NCI-H748 treated with DMSO at 0.1 percent for 48 hours (cell line): ENCODE data around the gene TYSND1.
"Not testable (repeated sequence)": the region's sequence is repeated elsewhere in the genome, so short reads cannot be mapped to it uniquely, and the experiment has no call there.

Source experiments
- DNase-seq: peaks from one replicate; lab custom pipeline; 2025; lab: John Stamatoyannopoulos, UW

TYSND1 gene

DNA sequence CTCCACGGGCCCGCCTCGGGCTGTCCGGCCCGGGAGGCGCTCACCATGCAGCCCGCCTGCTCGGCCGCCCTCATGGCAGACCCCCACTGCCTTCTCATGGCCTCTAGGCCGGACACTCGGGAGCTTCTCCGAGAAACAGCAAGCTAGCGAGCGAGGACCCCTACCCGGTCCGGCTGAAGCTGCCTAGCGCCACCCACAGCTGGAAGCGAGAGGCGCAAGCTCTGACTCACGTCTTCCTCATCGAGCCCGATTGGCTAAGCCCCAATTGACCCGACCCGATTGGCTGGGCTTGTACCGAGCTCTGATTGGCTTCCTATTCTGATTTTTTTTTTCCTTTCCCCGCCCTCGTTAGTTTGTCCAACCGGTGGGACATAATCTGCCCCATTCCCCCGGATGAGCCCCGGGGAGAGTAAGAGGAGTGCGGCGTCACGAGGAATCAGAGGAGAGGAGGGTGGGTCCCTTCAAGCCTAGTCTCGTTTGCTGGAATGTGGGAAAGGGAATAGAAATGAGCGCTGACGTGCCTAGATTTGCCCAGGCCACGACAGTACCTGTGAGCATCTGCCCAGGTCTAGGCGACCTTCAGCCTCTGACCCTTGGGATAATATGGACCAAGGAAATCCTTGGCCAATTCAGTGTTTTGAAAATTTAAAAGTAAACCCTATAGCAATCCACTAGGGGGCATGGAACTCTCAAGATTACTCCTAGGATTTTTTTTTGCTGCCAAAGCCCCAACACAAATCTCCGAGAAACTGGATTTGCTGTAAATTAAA, at the start of gene TYSND1:
TSS of gene TYSND1 (minus strand) at position 212 of the 770 bp plus-strand sequence. CDS start at position 98, 114 bp downstream.
- DNase-seq, result peak; percentile 92

DNA sequence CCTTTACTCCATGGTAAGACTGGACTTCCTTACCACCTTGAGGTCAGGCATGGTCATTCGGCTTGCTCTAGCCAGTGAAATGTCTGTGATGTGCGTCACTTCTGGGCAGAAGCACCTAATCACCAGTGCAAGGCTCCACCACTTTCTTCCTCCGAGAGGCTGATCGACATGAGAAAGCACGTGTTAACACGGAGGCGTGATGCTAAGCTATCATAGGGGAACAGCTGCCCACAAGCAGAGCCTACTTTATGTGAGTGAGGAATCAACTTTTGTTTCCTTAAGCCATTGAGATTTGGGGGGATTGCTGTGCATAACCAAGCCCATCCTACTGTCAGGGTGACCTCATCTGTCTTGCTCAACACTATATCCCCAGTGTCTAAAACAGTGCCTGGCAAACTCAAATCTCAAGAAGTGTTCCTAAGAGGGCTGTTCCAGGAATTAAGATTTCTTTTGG, 46.9 kb upstream of the TYSND1 start:
- DNase-seq, result no peak

DNA sequence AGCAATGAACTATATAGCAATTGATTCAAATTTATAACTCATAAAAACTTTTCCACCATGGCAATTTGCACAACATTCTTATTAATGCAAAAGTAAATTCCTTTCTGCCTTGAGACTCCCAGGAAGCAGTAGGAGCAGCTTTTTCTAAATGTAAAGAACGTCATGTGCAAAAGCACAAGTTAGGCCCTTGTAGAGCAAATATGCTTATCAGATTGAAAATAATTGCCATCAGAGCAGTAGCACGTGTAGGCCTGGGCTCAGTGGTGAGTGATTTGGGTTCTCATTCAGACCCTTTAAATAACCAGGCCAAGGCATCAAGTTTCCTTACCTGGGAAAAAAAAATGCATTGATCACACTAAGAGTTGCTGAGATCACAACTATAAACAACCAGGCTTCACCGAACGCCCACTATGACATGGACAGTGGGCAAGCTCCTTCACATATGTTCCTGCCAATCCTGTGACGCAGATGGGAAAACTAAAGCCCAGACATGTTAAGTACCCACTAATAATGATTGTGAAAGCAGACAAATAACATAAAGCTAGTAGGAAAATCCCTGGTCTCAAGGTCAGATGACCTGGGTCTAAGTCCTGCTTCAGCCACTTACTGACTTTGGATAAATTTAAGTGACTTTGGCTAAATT, 45.9 kb upstream of the TYSND1 start:
- DNase-seq, result no peak

DNA sequence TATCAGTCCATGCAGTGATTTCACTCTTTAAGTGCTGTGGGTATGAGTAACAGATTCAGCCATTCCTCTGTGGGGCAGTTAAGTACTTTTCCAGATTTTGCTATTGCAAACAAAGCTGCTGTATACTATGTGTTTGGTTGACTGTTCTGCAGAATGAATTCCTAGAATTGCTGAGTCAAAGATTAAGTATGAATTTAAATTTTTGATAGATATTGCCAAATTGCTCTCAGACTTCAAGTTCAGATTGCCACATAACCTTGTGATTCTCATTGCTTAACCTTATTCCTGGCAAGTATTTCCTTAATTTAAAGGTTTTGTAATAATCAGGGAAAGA, 45.4 kb upstream of the TYSND1 start:
- no peak for DNase-seq

DNA sequence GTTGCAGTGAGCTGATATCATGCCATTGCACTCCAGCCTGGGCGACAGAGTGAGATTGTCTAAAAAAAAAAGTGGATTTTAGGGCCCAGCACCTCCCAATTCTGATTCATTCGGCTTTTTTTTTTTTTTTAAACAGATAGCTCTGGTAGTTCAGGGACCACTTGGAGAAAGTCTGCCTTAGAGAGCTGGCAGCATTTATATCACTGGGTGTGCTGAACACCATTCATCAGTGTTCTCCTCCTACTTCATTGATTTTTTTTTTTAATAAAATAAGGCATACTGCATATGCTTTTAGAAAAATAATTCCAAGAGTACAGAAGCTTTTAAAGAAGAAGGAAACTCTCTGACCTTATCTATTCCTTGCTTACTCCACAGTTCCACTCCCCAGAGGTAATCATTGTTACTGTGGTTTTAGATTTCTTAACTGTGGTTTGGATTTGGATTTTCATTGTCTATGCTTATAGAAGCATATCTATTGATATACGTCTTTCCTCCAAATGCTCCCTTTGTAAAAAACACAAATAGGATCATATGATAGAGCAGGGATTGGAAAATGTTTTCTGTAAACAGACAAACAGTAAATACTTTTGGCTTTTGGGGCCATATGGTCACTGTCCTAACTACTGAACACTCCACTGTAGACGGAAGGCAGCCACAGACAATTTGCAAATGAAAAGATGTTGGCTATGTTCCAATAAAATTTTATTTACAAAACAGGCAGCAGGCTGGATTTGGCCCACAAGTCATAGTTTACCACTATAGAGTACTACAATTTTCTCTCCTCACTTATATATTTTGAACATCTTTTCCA, 44.9 kb upstream of the TYSND1 start:
- DNase-seq, result no peak

DNA sequence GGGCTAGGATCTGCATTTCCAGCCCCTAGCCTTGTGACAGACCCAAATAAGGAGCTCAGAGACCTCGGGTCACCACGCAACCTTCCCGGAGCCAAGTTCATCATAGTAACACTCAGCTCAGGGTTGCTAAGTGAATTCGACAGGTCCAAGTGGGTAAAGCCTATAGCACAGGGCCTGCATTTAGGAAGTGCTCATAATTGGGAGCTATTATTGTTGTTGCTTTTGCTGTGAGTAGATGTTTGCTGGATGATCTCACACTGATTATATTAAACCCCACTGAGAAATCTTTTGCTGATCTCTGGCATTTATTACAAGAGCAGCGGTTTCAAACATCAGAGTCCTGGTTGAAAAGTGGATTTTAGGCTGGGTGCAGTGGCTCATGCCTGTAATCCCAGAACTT, 44.1 kb upstream of the TYSND1 start:
- DNase-seq, result no peak

DNA sequence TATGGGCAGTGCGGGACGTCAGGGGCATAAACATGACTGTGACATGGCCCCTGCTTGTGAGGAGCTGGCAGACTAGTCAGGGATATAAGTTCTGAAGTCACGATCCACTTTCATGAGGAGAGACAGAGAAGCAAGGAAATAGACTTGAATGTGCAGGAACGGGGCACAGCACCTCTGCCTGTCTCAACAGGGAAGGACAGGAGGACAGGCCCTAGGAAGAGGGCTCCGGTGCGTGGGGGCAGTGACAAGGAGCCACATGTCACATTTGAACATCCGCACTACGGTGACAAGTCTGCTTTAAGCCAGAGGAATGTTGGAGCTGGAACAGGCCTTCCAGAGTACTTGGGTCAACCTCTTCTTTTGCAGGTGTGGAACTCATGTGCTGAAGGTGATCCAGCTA, 43.6 kb upstream of the TYSND1 start:
- DNase-seq, result no peak

DNA sequence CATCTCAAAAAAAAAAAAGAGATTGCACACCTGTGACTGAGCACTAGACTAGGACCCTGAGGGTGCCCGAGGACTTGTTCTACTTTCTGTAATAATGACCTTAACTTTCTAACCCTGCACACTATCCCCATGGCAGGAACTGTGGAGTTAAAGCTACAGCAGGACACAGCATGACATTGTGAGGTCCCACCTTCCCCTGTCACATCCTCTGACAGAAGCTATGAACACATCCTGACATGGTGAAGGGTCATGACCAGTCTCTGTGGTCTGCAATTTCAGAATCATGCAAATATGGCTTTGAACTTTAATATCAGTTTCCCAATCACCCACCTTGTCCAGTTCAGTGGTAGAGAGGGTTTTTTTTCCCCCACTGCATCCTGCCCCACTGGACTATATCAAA, 42.3 kb upstream of the TYSND1 start:
- DNase-seq, result no peak

GRCh38 chr10:70186571-70186970, 40.1 kb upstream of the TYSND1 start:
- no peak for DNase-seq

DNA sequence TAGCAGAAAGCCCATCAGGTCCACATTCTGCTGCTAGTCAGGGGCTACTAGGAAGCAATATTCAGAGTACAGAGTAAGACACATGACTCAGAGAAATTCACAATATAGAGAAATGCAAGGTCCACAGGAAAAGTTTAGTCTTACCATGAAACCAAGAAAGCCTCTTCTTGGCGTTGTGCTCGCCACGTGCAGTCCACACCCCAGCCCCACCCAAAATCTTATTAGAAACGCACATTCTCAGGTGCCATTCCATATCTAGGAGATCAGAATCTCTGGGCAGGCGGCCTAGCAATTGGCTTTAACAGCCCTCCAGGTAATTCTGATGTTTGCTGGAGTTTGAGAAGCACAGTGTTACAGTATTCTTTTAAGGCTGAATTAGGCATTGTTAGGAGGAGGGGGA, 39.6 kb upstream of the TYSND1 start:
- DNase-seq, result no peak

DNA sequence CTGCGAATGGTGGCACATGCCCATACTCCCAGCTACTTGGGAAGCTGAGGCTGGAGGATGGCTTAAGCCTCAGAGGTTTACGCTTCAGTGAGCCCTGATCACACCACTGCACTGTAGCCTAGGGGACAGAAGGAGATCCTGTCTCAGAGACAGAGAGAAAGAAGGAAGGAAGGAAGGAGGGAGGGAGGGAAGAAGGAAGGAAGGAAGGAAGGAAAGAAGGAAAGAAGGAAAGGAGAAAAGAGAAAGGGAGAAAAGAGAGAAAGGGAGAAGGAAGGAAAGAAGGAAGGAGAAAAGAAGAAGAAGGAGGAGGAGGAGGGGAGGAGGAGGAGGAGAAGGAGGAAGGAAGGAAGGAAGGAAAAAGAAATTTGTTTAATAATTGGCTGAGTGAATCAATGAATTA, 36.8 kb upstream of the TYSND1 start:
- no peak for DNase-seq

DNA sequence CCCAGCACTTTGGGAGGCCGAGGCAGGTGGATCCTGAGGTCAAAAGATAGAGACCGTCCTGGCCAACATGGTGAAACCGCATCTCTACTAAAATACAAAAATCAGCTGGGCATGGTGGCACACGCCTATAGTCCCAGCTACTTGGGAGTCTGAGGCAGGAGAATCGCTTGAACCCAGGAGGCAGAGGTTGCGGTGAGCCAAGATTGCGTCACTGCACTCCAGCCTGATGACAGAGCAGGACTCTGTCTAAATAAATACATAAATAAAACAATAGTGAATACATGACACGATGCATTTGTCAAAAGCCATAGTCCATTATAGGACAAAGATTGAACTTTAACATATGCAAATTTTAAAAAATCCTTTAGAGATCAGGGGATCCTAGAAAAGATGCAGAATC, 32.7 kb upstream of the TYSND1 start:
- not testable (repeated sequence) for DNase-seq

GRCh38 chr10:70178139-70178725, 31.7 kb upstream of the TYSND1 start:
- no peak for DNase-seq

GRCh38 chr10:70176441-70176840, 29.9 kb upstream of the TYSND1 start:
- no peak for DNase-seq

DNA sequence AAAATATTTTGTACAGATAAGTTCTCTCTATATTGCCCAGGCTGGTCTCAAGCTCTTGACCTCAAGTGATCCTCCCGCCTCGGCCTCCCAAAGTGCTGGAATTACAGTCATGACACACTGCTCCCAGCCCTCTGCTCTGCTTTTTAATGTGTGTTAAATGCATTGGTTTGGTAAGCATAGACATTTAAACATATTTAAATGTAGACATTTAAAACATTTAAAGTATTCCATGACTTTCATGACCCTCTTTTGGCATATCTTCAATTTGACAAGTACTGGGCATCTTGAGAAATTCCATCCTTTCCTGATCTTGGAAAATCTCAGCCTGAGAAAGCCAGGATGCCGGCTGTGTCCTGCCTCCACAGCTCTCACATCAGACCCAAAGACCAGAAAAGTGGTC, 29.0 kb upstream of the TYSND1 start:
- no peak for DNase-seq

DNA sequence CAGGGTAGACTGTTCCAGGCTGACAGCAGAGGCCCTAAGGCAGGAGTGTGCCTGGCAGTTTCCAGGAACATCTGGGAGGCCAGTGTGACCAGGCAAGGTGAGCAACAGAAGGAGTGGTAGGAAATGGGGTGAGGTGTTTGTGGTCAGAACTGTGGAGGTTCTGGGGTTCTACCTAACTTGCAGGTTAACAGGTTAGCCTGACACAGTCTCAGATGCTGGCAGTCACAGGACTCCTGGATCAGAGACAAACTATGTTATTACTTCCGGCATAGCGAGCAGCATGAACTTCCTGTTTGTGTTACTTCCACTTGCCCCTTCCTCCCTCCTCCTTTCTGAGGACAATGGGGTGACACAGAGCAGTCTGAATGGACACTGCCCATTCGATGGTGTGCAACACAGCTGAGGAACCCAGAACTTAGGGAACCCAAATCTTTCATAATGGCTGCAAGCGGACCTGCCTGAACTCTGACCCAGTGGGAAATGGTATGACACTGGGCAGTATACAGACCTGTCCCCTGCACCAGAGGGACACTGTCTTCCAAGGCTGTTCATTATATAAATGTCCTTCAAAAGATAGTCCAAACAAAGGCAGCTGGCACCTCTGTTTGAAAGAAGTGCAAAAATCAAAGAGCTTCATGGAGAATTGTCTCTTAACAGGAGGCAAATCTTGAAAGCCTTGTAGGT, 27.7 kb upstream of the TYSND1 start:
- DNase-seq, result no peak

GRCh38 chr10:70169649-70170364, 23.3 kb upstream of the TYSND1 start:
- no peak for DNase-seq

DNA sequence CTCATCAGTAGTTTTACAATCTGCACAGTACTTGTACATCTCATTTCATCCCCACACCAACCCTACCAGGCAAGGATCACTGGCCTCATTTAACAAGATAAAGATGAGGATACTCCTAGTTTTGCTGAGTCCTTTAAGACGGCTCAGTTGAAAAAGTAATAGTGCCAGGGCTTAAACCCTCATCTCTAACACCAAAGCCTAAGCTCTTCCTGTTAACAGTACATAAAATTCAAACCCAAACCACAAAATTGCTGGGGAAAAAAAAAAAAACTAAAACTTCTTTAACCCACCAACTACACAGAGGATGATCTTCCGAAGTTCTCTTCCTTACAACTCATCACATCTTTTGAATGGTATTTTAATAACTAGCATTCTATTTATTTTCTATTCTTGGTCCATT, 22.5 kb upstream of the TYSND1 start:
- no peak for DNase-seq

GRCh38 chr10:70167246-70167645, 20.7 kb upstream of the TYSND1 start:
- DNase-seq, result no peak

GRCh38 chr10:70166394-70166793, 19.9 kb upstream of the TYSND1 start:
- no peak for DNase-seq

DNA sequence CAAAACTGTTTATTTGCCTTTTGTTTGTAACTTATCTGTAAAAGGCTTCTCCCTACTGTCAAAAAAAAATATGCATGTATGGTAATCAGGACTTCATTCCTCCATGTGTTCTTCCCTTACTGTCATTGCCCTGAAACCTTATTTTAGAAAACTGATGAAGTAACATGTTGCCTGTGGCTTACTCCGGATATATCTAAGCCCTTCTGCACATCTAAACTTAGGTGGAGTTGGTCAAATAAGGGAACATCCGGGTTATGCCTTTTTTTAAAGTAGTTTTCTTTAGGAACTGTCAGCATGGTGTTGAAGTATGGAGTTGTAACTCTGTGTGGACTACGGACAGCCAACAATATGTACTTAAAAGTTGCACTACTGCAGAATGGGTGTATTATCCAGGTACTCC, 17.7 kb upstream of the TYSND1 start:
- DNase-seq, result no peak
